CD4-positive, alpha-beta T cell treated with Interleukin-10 for 1 hour (primary cell): ENCODE data around the gene MAN1A2.

Experiments used
- DNase-seq: peaks from one replicate; pipeline ENCODE4 v3.0.0-alpha.2; 2020

Gene MAN1A2

GRCh38 chr1:117362986-117363385, 4.3 kb upstream of the MAN1A2 start:
- no peak for DNase-seq

- DNase-seq: peak; percentile 22
Observed at GRCh38 chr1:117363571-117364048, 3.6 kb upstream of the MAN1A2 start.

GRCh38 chr1:117364240-117364639, 3.0 kb upstream of the MAN1A2 start:
- DNase-seq: peak; percentile 21

- DNase-seq: no peak
Observed at GRCh38 chr1:117365350-117366176, 1.7 kb upstream of the MAN1A2 start.

- peak; percentile 85 for DNase-seq
Observed at GRCh38 chr1:117366177-117367045, 838 bp upstream of the MAN1A2 start.

GRCh38 chr1:117368116-117369108, 1.2 kb downstream of the MAN1A2 start:
- DNase-seq: peak; percentile 23

GRCh38 chr1:117370071-117370470, 2.8 kb downstream of the MAN1A2 start:
- DNase-seq: no peak

- no peak for DNase-seq
Observed at GRCh38 chr1:117370509-117370908, 3.3 kb downstream of the MAN1A2 start.

- DNase-seq: no peak
Observed at GRCh38 chr1:117371441-117372151, 4.3 kb downstream of the MAN1A2 start.

- DNase-seq: no peak
Observed at GRCh38 chr1:117372863-117373412, 5.7 kb downstream of the MAN1A2 start.

GRCh38 chr1:117373932-117374331, 6.7 kb downstream of the MAN1A2 start:
- no peak for DNase-seq

GRCh38 chr1:117375327-117375726, 8.1 kb downstream of the MAN1A2 start:
- DNase-seq: no peak

- no peak for DNase-seq
Observed at GRCh38 chr1:117387060-117387633, 19.9 kb downstream of the MAN1A2 start.

GRCh38 chr1:117388328-117388727, 21.1 kb downstream of the MAN1A2 start:
- DNase-seq: no peak

GRCh38 chr1:117389284-117389683, 22.0 kb downstream of the MAN1A2 start:
- DNase-seq: no peak

- DNase-seq: no peak
Observed at GRCh38 chr1:117389779-117390178, 22.5 kb downstream of the MAN1A2 start.

GRCh38 chr1:117392771-117393170, 25.5 kb downstream of the MAN1A2 start:
- DNase-seq: no peak

- no peak for DNase-seq
Observed at GRCh38 chr1:117396074-117396473, 28.8 kb downstream of the MAN1A2 start.

GRCh38 chr1:117396636-117397035, 29.4 kb downstream of the MAN1A2 start:
- no peak for DNase-seq

GRCh38 chr1:117398957-117399356, 31.7 kb downstream of the MAN1A2 start:
- no peak for DNase-seq

- DNase-seq: no peak
Observed at GRCh38 chr1:117401761-117402160, 34.5 kb downstream of the MAN1A2 start.
